BJ (cell line): ENCODE data around the gene GRAMD1B. TPM values are rescaled to one million over a fixed set of nuclear protein-coding genes. Genes with fewer than 3 reads are reported as not detected.

Experiments used
- CTCF ChIA-PET: fragments of 350-600 bp; formaldehyde crosslinking; extraction: SDS; loops from one replicate; lab custom pipeline; 2021; ENCODE audit warnings: antibody characterized with exemption, inconsistent platforms; lab: Yijun Ruan, JAX
- POLR2A ChIA-PET: fragments of 300-600 bp; sonication (Branson Sonifier 250); formaldehyde crosslinking; extraction: SDS; loops from one replicate; lab custom pipeline; 2021; ENCODE audit warnings: antibody characterized with exemption; lab: Charles Lee
- DNase-seq: peaks from one replicate; pipeline ENCODE4 v3.0.0-alpha.2; 2011; ENCODE audit warnings: low read depth
- H3K27me3 ChIP-seq: 2 replicates; pipeline ENCODE4 v1.6.0; 2011; ENCODE audit warnings: low read length; ENCODE audit not compliant: control insufficient read depth, insufficient read depth
- H3K36me3 ChIP-seq: 2 replicates; pipeline ENCODE4 v1.5.1; 2011; ENCODE audit warnings: low read length; ENCODE audit not compliant: control insufficient read depth, insufficient read depth
- H3K4me3 ChIP-seq: 2 replicates; pipeline ENCODE4 v1.5.1; 2011; ENCODE audit warnings: low read depth, mild to moderate bottlenecking, control low read depth, low read length
- polyA plus RNA-seq: library from polyadenylated mRNA; depleted of rRNA; stranded (reverse); fragments of >200 nt; gene quantifications from 2 replicates; pipeline ENCODE4 v1.2.3, GENCODE V29; 2011
- TF ChIP-seq, protein P1 (sequence below): IDR thresholded peaks from 2 replicates; pipeline ENCODE4 v1.5.1; 2011; ENCODE audit warnings: low read depth, mild to moderate bottlenecking, control low read depth, inconsistent platforms, low read length, moderate library complexity; ENCODE audit not compliant: insufficient read depth

Gene GRAMD1B
- polyA plus RNA-seq, 1 experiment = 11.7 TPM

DNA sequence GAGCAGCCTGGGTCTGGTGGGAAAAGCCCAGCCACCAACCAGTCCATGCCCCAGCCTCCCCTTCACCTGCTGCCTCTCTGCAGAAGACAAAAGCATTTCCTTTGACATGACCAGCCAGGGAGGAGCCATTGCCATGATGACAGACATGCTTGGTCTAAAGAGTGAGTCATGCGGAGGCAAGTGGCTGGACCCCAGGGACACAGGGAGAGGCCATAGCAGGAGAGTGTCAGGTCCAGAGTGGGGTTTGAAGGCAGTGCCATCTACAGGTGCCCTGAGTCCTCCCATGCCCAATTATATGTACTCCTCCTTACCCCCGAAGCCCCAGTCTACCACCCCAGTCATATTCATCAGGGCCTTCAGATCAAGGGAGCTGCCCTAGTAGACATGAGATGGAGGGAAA lies 157.0 kb downstream of the GRAMD1B start:
- no peak for DNase-seq
- TF ChIP-seq, protein P1, sequence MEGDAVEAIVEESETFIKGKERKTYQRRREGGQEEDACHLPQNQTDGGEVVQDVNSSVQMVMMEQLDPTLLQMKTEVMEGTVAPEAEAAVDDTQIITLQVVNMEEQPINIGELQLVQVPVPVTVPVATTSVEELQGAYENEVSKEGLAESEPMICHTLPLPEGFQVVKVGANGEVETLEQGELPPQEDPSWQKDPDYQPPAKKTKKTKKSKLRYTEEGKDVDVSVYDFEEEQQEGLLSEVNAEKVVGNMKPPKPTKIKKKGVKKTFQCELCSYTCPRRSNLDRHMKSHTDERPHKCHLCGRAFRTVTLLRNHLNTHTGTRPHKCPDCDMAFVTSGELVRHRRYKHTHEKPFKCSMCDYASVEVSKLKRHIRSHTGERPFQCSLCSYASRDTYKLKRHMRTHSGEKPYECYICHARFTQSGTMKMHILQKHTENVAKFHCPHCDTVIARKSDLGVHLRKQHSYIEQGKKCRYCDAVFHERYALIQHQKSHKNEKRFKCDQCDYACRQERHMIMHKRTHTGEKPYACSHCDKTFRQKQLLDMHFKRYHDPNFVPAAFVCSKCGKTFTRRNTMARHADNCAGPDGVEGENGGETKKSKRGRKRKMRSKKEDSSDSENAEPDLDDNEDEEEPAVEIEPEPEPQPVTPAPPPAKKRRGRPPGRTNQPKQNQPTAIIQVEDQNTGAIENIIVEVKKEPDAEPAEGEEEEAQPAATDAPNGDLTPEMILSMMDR = no peak
- POLR2A ChIA-PET = no interaction called here
- H3K27me3 ChIP-seq = no peaks in the 10 kb centered on the region
- CTCF ChIA-PET = interaction anchor here (1.8 to 1.9 kb wide), 2 partner anchors 10 to 124 kb away, joined by 4 to 6 read pairs; no protein-coding TSS in a partner anchor
- H3K36me3 ChIP-seq = peaks cover 2% of the 10 kb centered on the region; the same call in 1 of the 2 replicates
- H3K4me3 ChIP-seq = no peak overlapping the region

DNA sequence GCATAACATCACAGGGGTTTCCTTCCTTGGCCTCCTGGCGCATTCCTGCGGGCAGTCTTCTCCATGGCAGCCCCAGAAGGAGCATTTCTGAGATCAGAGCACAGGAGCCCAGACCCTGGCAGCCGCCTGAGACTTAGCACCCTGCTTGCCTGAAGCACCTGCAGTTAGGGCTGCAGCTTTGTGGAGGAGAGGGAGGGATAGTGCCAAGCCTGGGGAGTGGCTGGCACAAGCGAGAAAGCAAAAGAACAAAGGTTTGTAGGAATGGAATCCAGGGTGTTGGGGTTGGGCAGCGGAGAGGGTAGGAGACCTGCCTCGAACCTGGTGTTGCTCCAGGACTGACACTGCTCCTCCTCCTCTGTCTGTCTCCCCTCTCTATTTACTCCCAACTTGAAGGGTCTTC lies 157.5 kb downstream of the GRAMD1B start:
- CTCF ChIA-PET = interaction anchor here (0.9 kb wide), 1 partner anchor 29 kb away, joined by 3 read pairs; no protein-coding TSS in a partner anchor

DNA sequence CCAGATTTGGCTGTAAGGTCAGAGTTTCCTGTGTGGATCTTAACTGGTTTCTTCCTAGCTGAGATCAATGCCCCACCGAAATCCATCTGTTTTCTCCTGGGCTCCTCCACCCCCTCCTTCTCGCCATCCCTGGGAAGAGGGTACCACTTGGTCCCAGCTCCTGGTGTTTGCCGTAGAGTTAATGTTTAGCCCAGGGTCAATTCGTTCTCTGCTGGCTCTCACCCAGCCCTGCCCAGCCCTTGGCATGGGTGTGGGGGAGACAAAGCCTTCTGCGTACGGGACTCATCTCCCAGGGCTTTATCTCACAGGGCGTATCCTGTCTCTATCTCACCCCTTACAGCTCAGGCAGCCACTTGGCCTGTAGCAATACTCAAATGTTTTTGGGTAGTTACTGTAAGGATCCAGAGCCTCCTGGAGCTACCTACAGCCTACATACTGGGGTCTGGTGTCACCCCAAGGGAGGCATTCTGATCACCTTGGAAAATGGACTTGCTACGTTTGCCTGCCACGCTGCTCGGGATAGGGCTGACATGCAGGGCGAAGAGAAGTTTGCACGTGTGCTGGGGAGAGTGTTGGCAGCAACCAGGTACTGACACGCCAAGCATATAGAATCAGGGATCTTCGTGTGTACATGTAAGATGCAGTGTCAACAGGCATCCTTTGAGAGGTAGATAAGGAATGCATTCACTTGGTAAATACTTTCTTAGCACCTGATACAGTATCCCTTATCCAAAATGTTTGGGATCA lies 158.2 kb downstream of the GRAMD1B start:
- Histone ChIP-seq H3K36me3 (peaks cover 2% of the 10 kb centered on the region; the same call in 1 of the 2 replicates), H3K27me3 (no peaks in the 10 kb centered on the region), H3K4me3 (no peak overlapping the region)
- no peak for DNase-seq
- CTCF ChIA-PET = interaction anchor here (0.9 to 3.8 kb wide), 2 partner anchors 8 to 29 kb away, joined by 3 to 22 read pairs; no protein-coding TSS in a partner anchor
- TF ChIP-seq, protein P1 = no peak
- POLR2A ChIA-PET = no interaction called here

More for the DNA sequence above, 157.5 kb downstream of the GRAMD1B start:
- H3K36me3 ChIP-seq = peaks cover 2% of the 10 kb centered on the region; the same call in 1 of the 2 replicates
- POLR2A ChIA-PET = no interaction called here
- no peak overlapping the region for H3K4me3 ChIP-seq
- no peak for DNase-seq
- H3K27me3 ChIP-seq = no peaks in the 10 kb centered on the region
- TF ChIP-seq, protein P1 = no peak

DNA sequence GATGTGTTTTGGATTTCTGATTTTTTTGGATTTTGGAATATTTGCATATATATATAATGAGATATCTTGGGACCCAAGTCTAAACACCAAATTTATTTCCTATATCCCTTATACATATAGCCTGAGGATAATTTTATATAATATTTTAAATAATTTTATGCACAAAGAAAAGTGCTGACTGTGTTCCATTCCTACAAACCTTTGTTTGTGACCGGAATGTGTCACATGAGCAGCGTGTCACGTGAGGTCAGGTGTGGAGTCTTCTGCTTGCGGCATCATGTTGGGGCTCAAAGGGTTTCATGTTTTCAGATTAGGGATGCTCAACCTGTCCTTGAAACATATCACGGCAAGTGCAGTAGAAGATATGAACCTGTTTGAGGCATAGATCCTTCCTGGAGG lies 158.8 kb downstream of the GRAMD1B start:
- no peak for DNase-seq
- no peak overlapping the region for H3K4me3 ChIP-seq
- H3K27me3 ChIP-seq = no peaks in the 10 kb centered on the region
- H3K36me3 ChIP-seq = peaks cover 4% of the 10 kb centered on the region; the same call in 1 of the 2 replicates
- ChIA-PET POLR2A (no interaction called here), CTCF (interaction anchor here (3.8 kb wide), 1 partner anchor 9 kb away, joined by 22 read pairs; no protein-coding TSS in a partner anchor)
- TF ChIP-seq, protein P1 = no peak

DNA sequence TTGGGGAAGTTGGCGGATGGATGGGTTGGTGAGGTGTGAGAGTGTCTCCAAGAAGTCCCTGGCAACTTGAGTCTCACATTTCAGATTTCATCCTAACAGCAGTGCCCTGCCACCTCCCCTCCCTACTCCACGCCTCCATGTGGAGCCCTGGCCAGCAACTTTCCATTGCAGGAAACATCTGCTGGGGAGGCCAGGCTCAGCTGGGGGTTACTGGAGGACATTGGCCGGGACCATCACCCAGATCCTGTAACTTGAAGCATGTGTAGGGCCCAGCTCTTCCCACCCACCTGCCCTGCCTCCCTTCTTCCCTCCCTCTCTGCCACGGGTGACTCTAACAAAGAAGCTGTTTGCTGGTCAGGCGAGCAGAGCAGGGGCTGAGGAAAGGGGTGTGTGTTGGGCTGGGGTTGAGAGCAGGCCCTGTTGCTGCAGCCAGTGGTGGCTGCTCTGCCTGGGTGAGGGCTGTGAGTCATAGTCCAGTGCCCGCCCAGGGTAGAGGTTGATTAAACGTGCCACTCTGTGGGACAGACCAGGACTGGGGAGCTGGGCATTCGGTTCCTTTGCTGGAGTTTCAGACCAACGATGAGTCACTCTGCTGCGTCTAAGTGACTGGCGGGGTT lies 160.3 kb downstream of the GRAMD1B start:
- H3K4me3 ChIP-seq = no peak overlapping the region
- H3K27me3 ChIP-seq = no peaks in the 10 kb centered on the region
- ChIA-PET POLR2A (interaction anchor here (0.5 kb wide), 1 partner anchor 121 kb away, joined by 3 read pairs; no protein-coding TSS in a partner anchor), CTCF (interaction anchor here (0.9 to 3.8 kb wide), 7 partner anchors 10 to 121 kb away, joined by 3 to 22 read pairs (median 6); no protein-coding TSS in a partner anchor)
- peak; percentile 20 for DNase-seq
- peaks cover 7% of the 10 kb centered on the region for H3K36me3 ChIP-seq
- TF ChIP-seq, protein P1 = no peak
